H4 (cell line): ENCODE data around the gene ELAVL2. TPM values are rescaled to one million over a fixed set of nuclear protein-coding genes. Genes with fewer than 3 reads are reported as not detected.

ENCODE experiments used
- DNase-seq: peaks from one replicate; pipeline ENCODE4 v3.0.0-alpha.2; 2015; ENCODE audit warnings: low spot score
- total RNA-seq: library from RNA; depleted of rRNA; stranded (reverse); fragments of >200 nt; shearing (Covaris generic); gene quantifications from 2 replicates; pipeline ENCODE4 v1.2.3, GENCODE V29; 2014

The ELAVL2 gene
- total RNA-seq, 1 experiment from 2014 or later = 6.2 TPM

GRCh38 chr9:23821375-23822181, 4.5 kb downstream of the ELAVL2 start:
- no peak for DNase-seq

GRCh38 chr9:23820451-23821374, 5.3 kb downstream of the ELAVL2 start:
- no peak for DNase-seq

- DNase-seq = no peak
Observed at GRCh38 chr9:23819403-23819802, 6.6 kb downstream of the ELAVL2 start.

- DNase-seq = no peak
Observed at GRCh38 chr9:23814243-23814642, 11.8 kb downstream of the ELAVL2 start.

- no peak for DNase-seq
Observed at GRCh38 chr9:23812673-23813072, 13.4 kb downstream of the ELAVL2 start.

GRCh38 chr9:23811633-23812032, 14.4 kb downstream of the ELAVL2 start:
- DNase-seq = no peak

GRCh38 chr9:23803216-23803615, 22.8 kb downstream of the ELAVL2 start:
- DNase-seq = no peak

- DNase-seq = no peak
Observed at GRCh38 chr9:23801523-23801922, 24.5 kb downstream of the ELAVL2 start.

- DNase-seq = no peak
Observed at GRCh38 chr9:23799521-23799920, 26.5 kb downstream of the ELAVL2 start.

- DNase-seq = no peak
Observed at GRCh38 chr9:23798325-23798724, 27.7 kb downstream of the ELAVL2 start.

GRCh38 chr9:23796209-23796608, 29.8 kb downstream of the ELAVL2 start:
- no peak for DNase-seq

GRCh38 chr9:23790351-23791260, 35.4 kb downstream of the ELAVL2 start:
- no peak for DNase-seq

GRCh38 chr9:23789529-23790254, 36.3 kb downstream of the ELAVL2 start:
- no peak for DNase-seq

GRCh38 chr9:23784962-23785361, 41.1 kb downstream of the ELAVL2 start:
- no peak for DNase-seq

- no peak for DNase-seq
Observed at GRCh38 chr9:23783509-23783908, 42.5 kb downstream of the ELAVL2 start.

- peak; percentile 51 for DNase-seq
Observed at GRCh38 chr9:23779220-23779619, 46.8 kb downstream of the ELAVL2 start.

GRCh38 chr9:23777328-23777727, 48.7 kb downstream of the ELAVL2 start:
- no peak for DNase-seq

GRCh38 chr9:23775549-23775948, 50.5 kb downstream of the ELAVL2 start:
- no peak for DNase-seq

GRCh38 chr9:23774266-23774665, 51.8 kb downstream of the ELAVL2 start:
- DNase-seq = peak; percentile 9

GRCh38 chr9:23772385-23772783, 53.7 kb downstream of the ELAVL2 start:
- DNase-seq = no peak
